ENCODE measurements around the gene LCE1F. TPM values are rescaled to one million over a fixed set of nuclear protein-coding genes. Genes with fewer than 3 reads are reported as not detected.

LCE1F gene, protein sequence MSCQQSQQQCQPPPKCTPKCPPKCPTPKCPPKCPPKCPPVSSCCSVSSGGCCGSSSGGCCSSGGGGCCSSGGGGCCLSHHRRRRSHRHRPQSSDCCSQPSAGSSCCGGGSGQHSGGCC
- not detected for polyA plus RNA-seq
- long read RNA-seq, donor 1, result 0 reads
- long read RNA-seq, donor 2, result 0 reads
- long read RNA-seq, donor 3, result 0 reads
- long read RNA-seq, donor 4, result 0 reads
- long read RNA-seq, donor 5, result 0 reads
- long read RNA-seq, donor 6, result 0 reads
- long read RNA-seq, donor 7, result 0 reads
- long read RNA-seq, donor 8, result 0 reads
- long read RNA-seq, donor 9, result 0 reads
- long read RNA-seq, donor 10, result 0 reads

GRCh38 chr1:152774875-152775274 is at the start of gene LCE1F:
LCE1F (plus strand) TSS chr1:152775140; CDS start chr1:152776372, 1,232 bp downstream.
- no peak within 1 kb of the TSS for H3K27ac ChIP-seq (ENCODE audit: low read depth in 1 of 3, low read length in 2 of 3)
- no peaks in the 10 kb centered on the region for H3K36me3 ChIP-seq (ENCODE audit: control insufficient read depth in 3 of 3, insufficient read depth in 2 of 3, low read depth in 1 of 3, low read length in 3 of 3)
- WGBS, 3 donors, result 65 to 69% (median 68%) methylated on average over 6 of the region's 6 CpGs
- H3K27me3 ChIP-seq (ENCODE audit: control insufficient read depth in 3 of 3, insufficient read depth in 3 of 3, low read length in 3 of 3), result no peaks in the 10 kb centered on the region
- DNase-seq (no peak), FAIRE-seq (no peak)
- no peaks in the 10 kb centered on the region for H3K4me1 ChIP-seq (ENCODE audit: control insufficient read depth in 3 of 3, insufficient read depth in 2 of 3, low read depth in 1 of 3, low read length in 2 of 3)
- no peak within 1 kb of the TSS for H3K4me3 ChIP-seq (ENCODE audit: low read depth in 1 of 3, low read length in 3 of 3)
- H3K9me3 ChIP-seq (ENCODE audit: control insufficient read depth in 2 of 2, insufficient read depth in 1 of 2, low read depth in 1 of 2, low read length in 1 of 2), result no peaks in the 10 kb centered on the region

- Histone ChIP-seq H3K4me1 (ENCODE audit: control insufficient read depth in 3 of 3, insufficient read depth in 2 of 3, low read depth in 1 of 3, low read length in 2 of 3) (no peaks in the 10 kb centered on the region), H3K36me3 (ENCODE audit: control insufficient read depth in 3 of 3, insufficient read depth in 2 of 3, low read depth in 1 of 3, low read length in 3 of 3) (no peaks in the 10 kb centered on the region), H3K4me3 (ENCODE audit: low read depth in 1 of 3, low read length in 3 of 3) (no peak overlapping the region), H3K27ac (ENCODE audit: low read depth in 1 of 3, low read length in 2 of 3) (no peak overlapping the region), H3K27me3 (ENCODE audit: control insufficient read depth in 3 of 3, insufficient read depth in 3 of 3, low read length in 3 of 3) (no peaks in the 10 kb centered on the region), H3K9me3 (ENCODE audit: control insufficient read depth in 2 of 2, insufficient read depth in 1 of 2, low read depth in 1 of 2, low read length in 1 of 2) (no peaks in the 10 kb centered on the region)
- no peak for DNase-seq
- no peak for FAIRE-seq
These were observed 49.7 kb upstream of the LCE1F start for GRCh38 chr1:152725261-152725660.

GRCh38 chr1:152728986-152729385 is 46.0 kb upstream of the LCE1F start:
- WGBS, 3 donors, result 47 to 66% (median 55%) methylated on average over 1 of the region's 1 CpG
- H3K4me3 ChIP-seq (ENCODE audit: low read depth in 1 of 3, low read length in 3 of 3), result no peak overlapping the region
- no peaks in the 10 kb centered on the region for H3K27me3 ChIP-seq (ENCODE audit: control insufficient read depth in 3 of 3, insufficient read depth in 3 of 3, low read length in 3 of 3)
- H3K36me3 ChIP-seq (ENCODE audit: control insufficient read depth in 3 of 3, insufficient read depth in 2 of 3, low read depth in 1 of 3, low read length in 3 of 3), result no peaks in the 10 kb centered on the region
- FAIRE-seq (no peak), DNase-seq (no peak)
- H3K9me3 ChIP-seq (ENCODE audit: control insufficient read depth in 2 of 2, insufficient read depth in 1 of 2, low read depth in 1 of 2, low read length in 1 of 2), result no peaks in the 10 kb centered on the region
- H3K27ac ChIP-seq (ENCODE audit: low read depth in 1 of 3, low read length in 2 of 3), result no peak overlapping the region
- no peaks in the 10 kb centered on the region for H3K4me1 ChIP-seq (ENCODE audit: control insufficient read depth in 3 of 3, insufficient read depth in 2 of 3, low read depth in 1 of 3, low read length in 2 of 3)

DNA sequence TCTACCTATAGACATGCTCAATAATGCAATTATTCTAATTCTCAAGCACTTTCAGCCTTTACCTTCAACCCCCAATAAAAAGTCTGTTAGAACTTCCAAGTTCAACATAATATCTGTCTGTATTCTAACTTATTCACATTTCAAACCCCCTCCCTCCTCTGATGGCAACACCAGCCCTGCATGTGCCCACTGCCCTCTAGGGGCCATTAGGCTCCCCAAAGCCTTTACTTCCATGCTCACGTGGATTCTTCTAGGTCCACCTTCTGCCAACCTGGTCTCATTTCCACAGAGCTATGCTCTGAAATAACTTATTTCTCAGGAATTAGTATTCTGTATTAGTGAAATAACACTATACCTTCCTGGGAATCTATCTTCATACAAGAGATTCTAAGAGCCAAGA is 39.3 kb upstream of the LCE1F start:
- no peak for FAIRE-seq
- H3K4me1 ChIP-seq (ENCODE audit: control insufficient read depth in 3 of 3, insufficient read depth in 2 of 3, low read depth in 1 of 3, low read length in 2 of 3), result no peaks in the 10 kb centered on the region
- H3K27me3 ChIP-seq (ENCODE audit: control insufficient read depth in 3 of 3, insufficient read depth in 3 of 3, low read length in 3 of 3), result no peaks in the 10 kb centered on the region
- H3K9me3 ChIP-seq (ENCODE audit: control insufficient read depth in 2 of 2, insufficient read depth in 1 of 2, low read depth in 1 of 2, low read length in 1 of 2), result no peaks in the 10 kb centered on the region
- no peak for DNase-seq
- 6 to 24% (median 21%) methylated on average over 1 of the region's 1 CpG for WGBS, 3 donors
- H3K27ac ChIP-seq (ENCODE audit: low read depth in 1 of 3, low read length in 2 of 3), result no peak overlapping the region
- H3K4me3 ChIP-seq (ENCODE audit: low read depth in 1 of 3, low read length in 3 of 3), result no peak overlapping the region
- no peaks in the 10 kb centered on the region for H3K36me3 ChIP-seq (ENCODE audit: control insufficient read depth in 3 of 3, insufficient read depth in 2 of 3, low read depth in 1 of 3, low read length in 3 of 3)

- Histone ChIP-seq H3K9me3 (ENCODE audit: control insufficient read depth in 2 of 2, insufficient read depth in 1 of 2, low read depth in 1 of 2, low read length in 1 of 2) (no peaks in the 10 kb centered on the region), H3K27ac (ENCODE audit: low read depth in 1 of 3, low read length in 2 of 3) (no peak overlapping the region), H3K4me3 (ENCODE audit: low read depth in 1 of 3, low read length in 3 of 3) (no peak overlapping the region), H3K27me3 (ENCODE audit: control insufficient read depth in 3 of 3, insufficient read depth in 3 of 3, low read length in 3 of 3) (no peaks in the 10 kb centered on the region), H3K4me1 (ENCODE audit: control insufficient read depth in 3 of 3, insufficient read depth in 2 of 3, low read depth in 1 of 3, low read length in 2 of 3) (no peaks in the 10 kb centered on the region), H3K36me3 (ENCODE audit: control insufficient read depth in 3 of 3, insufficient read depth in 2 of 3, low read depth in 1 of 3, low read length in 3 of 3) (no peaks in the 10 kb centered on the region)
- DNase-seq, result no peak
- WGBS, 3 donors, result 66 to 77% (median 70%) methylated on average over 5 of the region's 5 CpGs
- no peak for FAIRE-seq
These were observed 36.9 kb upstream of the LCE1F start for GRCh38 chr1:152737997-152738396.

GRCh38 chr1:152739841-152740240 is 35.1 kb upstream of the LCE1F start:
- Histone ChIP-seq H3K36me3 (ENCODE audit: control insufficient read depth in 3 of 3, insufficient read depth in 2 of 3, low read depth in 1 of 3, low read length in 3 of 3) (no peaks in the 10 kb centered on the region), H3K27ac (ENCODE audit: low read depth in 1 of 3, low read length in 2 of 3) (no peak overlapping the region), H3K4me1 (ENCODE audit: control insufficient read depth in 3 of 3, insufficient read depth in 2 of 3, low read depth in 1 of 3, low read length in 2 of 3) (no peaks in the 10 kb centered on the region), H3K9me3 (ENCODE audit: control insufficient read depth in 2 of 2, insufficient read depth in 1 of 2, low read depth in 1 of 2, low read length in 1 of 2) (no peaks in the 10 kb centered on the region), H3K4me3 (ENCODE audit: low read depth in 1 of 3, low read length in 3 of 3) (no peak overlapping the region), H3K27me3 (ENCODE audit: control insufficient read depth in 3 of 3, insufficient read depth in 3 of 3, low read length in 3 of 3) (no peaks in the 10 kb centered on the region)
- 75 to 81% (median 79%) methylated on average over 3 of the region's 3 CpGs for WGBS, 3 donors
- FAIRE-seq, result no peak
- DNase-seq, result no peak

DNA sequence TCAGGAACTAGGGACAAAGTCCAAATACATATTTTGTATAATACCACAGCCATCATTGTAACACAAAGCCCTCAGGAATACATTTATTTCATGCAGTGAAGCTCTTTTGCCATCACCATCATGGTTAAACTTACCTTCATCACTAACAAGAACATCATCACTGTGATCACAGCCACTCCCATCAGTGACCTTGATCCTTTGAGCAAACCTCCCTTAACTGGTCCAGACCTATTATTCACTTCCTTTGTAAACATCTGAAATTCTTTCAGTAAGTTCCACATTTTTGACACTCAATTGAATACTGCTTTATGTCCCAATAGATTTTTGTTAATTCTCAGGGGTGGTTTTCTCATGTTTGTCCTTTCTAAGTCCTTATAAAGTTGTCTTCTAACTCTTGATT is 33.3 kb upstream of the LCE1F start:
- Histone ChIP-seq H3K9me3 (ENCODE audit: control insufficient read depth in 2 of 2, insufficient read depth in 1 of 2, low read depth in 1 of 2, low read length in 1 of 2) (no peaks in the 10 kb centered on the region), H3K27me3 (ENCODE audit: control insufficient read depth in 3 of 3, insufficient read depth in 3 of 3, low read length in 3 of 3) (peaks cover 0 to 3% (median 0%) of the 10 kb centered on the region in 3 donors), H3K36me3 (ENCODE audit: control insufficient read depth in 3 of 3, insufficient read depth in 2 of 3, low read depth in 1 of 3, low read length in 3 of 3) (no peaks in the 10 kb centered on the region), H3K4me3 (ENCODE audit: low read depth in 1 of 3, low read length in 3 of 3) (no peak overlapping the region), H3K4me1 (ENCODE audit: control insufficient read depth in 3 of 3, insufficient read depth in 2 of 3, low read depth in 1 of 3, low read length in 2 of 3) (no peaks in the 10 kb centered on the region), H3K27ac (ENCODE audit: low read depth in 1 of 3, low read length in 2 of 3) (no peak overlapping the region)
- DNase-seq, result no peak
- FAIRE-seq, result no peak

- Histone ChIP-seq H3K4me3 (ENCODE audit: low read depth in 1 of 3, low read length in 3 of 3) (no peak overlapping the region), H3K9me3 (ENCODE audit: control insufficient read depth in 2 of 2, insufficient read depth in 1 of 2, low read depth in 1 of 2, low read length in 1 of 2) (no peaks in the 10 kb centered on the region), H3K27ac (ENCODE audit: low read depth in 1 of 3, low read length in 2 of 3) (no peak overlapping the region), H3K4me1 (ENCODE audit: control insufficient read depth in 3 of 3, insufficient read depth in 2 of 3, low read depth in 1 of 3, low read length in 2 of 3) (no peaks in the 10 kb centered on the region), H3K27me3 (ENCODE audit: control insufficient read depth in 3 of 3, insufficient read depth in 3 of 3, low read length in 3 of 3) (peaks cover 0 to 3% (median 0%) of the 10 kb centered on the region in 3 donors), H3K36me3 (ENCODE audit: control insufficient read depth in 3 of 3, insufficient read depth in 2 of 3, low read depth in 1 of 3, low read length in 3 of 3) (no peaks in the 10 kb centered on the region)
- DNase-seq (no peak), FAIRE-seq (no peak)
- 61 to 63% (median 62%) methylated on average over 2 of the region's 2 CpGs for WGBS, 3 donors
These were observed 31.4 kb upstream of the LCE1F start for GRCh38 chr1:152743371-152744145.

All from small intestine (tissue), 16 donors.